ENCODE measurements around the gene PGLYRP3.

Gene PGLYRP3

GRCh38 chr1:153261281-153262069 is 51.3 kb downstream of the PGLYRP3 start:
- DNase-seq (ENCODE audit: low read depth in 3 of 3, low spot score in 1 of 3): peak in 2 of 3 donors; percentile 16 to 21

DNA sequence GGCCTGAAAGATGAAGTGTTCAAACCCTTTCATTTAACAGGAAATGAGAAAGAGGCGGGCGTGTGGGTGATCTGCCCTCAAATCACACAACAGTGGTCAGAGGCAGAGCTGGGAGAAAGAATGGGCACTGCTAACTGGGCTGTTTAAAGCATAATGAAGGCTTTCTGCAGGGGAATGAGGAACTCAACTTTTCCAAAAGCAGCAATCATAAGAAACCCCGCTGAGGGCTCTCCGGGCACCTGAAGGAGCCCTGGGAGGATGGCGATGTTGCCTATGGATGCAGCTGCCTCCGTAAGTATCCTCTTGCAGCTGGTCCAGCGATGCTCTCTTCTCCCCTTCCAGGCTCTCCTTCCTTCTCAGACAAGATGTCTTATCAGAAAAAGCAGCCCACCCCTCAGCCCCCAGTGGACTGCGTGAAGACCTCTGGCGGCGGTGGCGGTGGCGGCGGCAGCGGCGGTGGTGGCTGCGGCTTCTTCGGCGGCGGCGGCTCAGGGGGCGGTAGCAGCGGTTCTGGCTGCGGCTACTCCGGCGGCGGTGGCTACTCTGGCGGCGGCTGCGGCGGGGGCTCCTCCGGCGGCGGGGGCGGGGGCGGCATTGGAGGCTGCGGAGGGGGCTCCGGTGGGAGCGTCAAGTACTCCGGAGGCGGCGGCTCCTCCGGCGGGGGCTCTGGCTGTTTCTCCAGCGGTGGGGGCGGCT is 52.0 kb downstream of the PGLYRP3 start:
- peak in 1 of 3 donors; percentile 2 for DNase-seq (ENCODE audit: low read depth in 3 of 3, low spot score in 1 of 3)

DNA sequence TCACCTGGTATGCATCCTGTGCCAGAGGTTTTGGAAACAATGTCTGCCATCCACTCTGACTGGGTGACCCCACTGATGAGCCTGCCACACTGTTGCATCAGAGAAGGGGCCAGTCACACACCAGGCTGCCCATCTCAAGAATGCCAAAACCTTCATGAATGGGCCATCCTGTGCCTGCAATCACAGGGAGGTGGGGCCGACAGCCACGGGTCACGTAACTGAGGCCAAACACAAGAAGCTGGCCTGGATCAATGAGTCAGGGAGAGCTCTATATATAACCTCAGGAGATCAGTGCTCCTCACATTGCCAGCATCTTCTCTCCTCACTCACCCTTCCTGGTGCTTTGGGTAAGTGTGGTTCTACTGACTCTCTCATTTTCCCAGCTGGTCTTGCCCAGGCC is 53.4 kb downstream of the PGLYRP3 start, which contains the start of gene LORICRIN:
Gene LORICRIN, plus strand, starts transcription at position 301 of the 400 bp plus-strand sequence. CDS start 1,263 bp downstream, outside the sequence.
- DNase-seq (ENCODE audit: low read depth in 3 of 3, low spot score in 1 of 3): no peak

- no peak for DNase-seq (ENCODE audit: low read depth in 3 of 3, low spot score in 1 of 3)
Measured at GRCh38 chr1:153253693-153254092, 59.1 kb downstream of the PGLYRP3 start.

GRCh38 chr1:153253076-153253475 is 59.7 kb downstream of the PGLYRP3 start:
- DNase-seq (ENCODE audit: low read depth in 3 of 3, low spot score in 1 of 3): no peak

- no peak for DNase-seq (ENCODE audit: low read depth in 3 of 3, low spot score in 1 of 3)
Measured at GRCh38 chr1:153251988-153252387, 60.8 kb downstream of the PGLYRP3 start.

DNA sequence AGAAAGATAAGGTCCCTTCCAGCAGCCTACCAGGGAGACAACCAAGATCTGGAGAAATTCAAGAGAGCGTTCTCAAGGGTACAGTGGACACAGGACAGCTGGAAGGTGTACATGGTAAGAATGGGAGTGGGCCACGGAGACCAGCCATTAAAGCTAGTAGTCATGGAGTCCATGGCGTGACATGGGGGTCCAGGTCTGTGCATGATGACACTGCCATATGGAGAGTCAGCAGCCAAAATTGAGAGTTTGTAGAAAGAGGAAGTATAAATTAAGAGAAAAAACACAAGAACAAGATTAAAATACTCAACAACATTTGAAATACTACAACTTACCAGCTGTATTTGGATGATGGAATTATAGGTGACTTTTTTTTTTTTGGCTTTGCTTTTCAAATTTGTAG is 61.2 kb downstream of the PGLYRP3 start:
- no peak for DNase-seq (ENCODE audit: low read depth in 3 of 3, low spot score in 1 of 3)

GRCh38 chr1:153251087-153251486 is 61.7 kb downstream of the PGLYRP3 start:
- no peak for DNase-seq (ENCODE audit: low read depth in 3 of 3, low spot score in 1 of 3)

- no peak for DNase-seq (ENCODE audit: low read depth in 3 of 3, low spot score in 1 of 3)
Measured at GRCh38 chr1:153250166-153250565, 62.6 kb downstream of the PGLYRP3 start.

DNA sequence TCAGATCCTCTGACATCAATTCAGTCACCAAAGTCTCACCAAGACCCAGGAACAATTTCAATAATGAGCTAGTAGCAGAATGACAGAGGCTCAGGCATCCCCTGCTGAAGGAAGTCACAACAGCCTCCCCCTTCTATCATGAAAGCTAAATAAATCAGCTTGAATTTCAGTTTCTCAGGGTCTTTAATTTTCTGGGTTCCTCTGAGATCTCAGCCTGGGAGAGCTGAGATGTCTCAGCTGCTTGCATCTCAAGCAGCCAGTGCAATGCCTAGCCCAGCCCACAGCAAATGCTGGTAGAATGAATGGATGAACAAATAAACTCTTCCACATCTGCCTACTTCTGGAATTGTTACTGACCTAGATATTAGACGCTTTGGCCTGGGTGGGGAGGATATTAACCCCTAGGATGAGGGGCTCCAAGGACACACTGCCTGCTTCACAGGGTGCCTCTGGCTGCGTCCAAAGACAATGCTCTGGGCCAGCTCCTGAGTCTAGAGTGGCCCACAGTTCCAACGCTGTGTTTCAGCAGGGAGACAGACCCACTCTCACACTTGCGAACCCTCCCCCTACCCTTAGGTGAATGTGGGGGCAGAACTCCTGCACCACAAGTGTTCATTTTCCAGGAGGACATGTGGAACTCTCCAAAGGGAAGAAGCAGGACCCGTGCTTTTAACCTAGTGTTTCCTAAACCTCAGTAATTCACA is 64.4 kb downstream of the PGLYRP3 start:
- no peak for DNase-seq (ENCODE audit: low read depth in 3 of 3, low spot score in 1 of 3)
